AG10803 (cell line): Measurements from ENCODE around the gene HIPK2.

ENCODE experiments used
- DNase-seq: peaks from one replicate; pipeline ENCODE4 v3.0.0; 2010; ENCODE audit warnings: low read depth
- H3K4me3 ChIP-seq: 2 replicates; pipeline ENCODE4 v1.5.1; 2011; ENCODE audit warnings: mild to moderate bottlenecking, low read length, control low read depth
- TF ChIP-seq, protein P1 (sequence below): conservative IDR thresholded peaks from 2 replicates; pipeline ENCODE4 v1.5.1; 2011; ENCODE audit warnings: mild to moderate bottlenecking, low read length, control low read depth, inconsistent platforms

HIPK2 gene

DNA sequence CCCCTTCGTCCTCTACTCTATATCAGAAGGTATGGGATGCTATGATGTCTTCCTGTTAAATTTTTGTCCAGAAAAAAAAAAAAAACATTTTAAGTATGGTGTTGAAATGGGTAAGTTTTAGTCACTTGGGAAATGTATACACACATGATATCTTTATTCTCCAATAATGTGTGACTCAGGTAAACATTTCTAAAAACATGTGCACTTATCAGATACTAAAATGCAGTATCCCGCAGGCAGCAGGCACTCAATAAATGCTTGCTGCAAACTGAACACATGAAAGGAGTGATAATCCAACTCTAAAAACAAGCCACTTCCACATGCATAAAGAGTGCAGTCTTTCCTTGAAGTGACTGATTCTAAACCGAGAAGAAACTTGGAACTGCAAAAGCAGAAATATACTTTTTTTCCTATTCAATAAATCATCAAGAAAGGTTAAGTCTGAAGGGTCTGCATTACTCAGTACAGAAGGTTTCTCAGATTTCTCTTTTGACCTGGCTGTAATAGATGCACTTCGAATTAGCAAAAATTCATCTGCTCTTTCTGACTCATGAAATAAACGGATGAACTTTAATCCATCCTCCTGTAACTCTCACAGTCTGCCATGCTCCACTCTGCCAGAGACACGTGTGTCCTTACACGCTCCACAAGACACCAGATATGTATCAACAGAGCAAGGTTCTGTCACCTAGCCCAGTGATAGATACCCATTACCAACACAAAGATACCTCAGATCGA lies 84.0 kb downstream of the HIPK2 start:
- H3K4me3 ChIP-seq = no peak overlapping the region
- TF ChIP-seq, protein P1, sequence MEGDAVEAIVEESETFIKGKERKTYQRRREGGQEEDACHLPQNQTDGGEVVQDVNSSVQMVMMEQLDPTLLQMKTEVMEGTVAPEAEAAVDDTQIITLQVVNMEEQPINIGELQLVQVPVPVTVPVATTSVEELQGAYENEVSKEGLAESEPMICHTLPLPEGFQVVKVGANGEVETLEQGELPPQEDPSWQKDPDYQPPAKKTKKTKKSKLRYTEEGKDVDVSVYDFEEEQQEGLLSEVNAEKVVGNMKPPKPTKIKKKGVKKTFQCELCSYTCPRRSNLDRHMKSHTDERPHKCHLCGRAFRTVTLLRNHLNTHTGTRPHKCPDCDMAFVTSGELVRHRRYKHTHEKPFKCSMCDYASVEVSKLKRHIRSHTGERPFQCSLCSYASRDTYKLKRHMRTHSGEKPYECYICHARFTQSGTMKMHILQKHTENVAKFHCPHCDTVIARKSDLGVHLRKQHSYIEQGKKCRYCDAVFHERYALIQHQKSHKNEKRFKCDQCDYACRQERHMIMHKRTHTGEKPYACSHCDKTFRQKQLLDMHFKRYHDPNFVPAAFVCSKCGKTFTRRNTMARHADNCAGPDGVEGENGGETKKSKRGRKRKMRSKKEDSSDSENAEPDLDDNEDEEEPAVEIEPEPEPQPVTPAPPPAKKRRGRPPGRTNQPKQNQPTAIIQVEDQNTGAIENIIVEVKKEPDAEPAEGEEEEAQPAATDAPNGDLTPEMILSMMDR = no peak

DNA sequence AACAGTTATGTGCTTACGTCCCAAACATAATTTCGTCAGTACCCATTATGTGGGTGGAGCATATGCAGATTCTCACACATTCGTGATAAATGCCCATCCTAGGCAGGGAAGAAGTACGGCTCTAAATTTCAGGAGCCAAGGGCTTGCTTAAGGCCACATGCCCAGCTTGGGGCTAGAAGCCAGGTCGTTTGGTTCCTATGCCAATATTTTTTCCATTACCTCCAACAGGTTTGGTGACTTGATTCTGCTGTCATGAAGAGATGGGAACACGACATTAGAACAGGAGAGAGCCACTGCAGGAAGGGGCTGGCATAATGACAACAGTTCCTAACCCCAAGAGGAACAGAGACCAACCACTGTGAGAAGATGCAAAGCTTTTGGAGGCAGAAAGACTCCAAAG lies 85.1 kb downstream of the HIPK2 start:
- H3K4me3 ChIP-seq = no peak overlapping the region
- DNase-seq = no peak
- TF ChIP-seq, protein P1 = no peak

More for the DNA sequence above, 84.0 kb downstream of the HIPK2 start:
- no peak for DNase-seq

DNA sequence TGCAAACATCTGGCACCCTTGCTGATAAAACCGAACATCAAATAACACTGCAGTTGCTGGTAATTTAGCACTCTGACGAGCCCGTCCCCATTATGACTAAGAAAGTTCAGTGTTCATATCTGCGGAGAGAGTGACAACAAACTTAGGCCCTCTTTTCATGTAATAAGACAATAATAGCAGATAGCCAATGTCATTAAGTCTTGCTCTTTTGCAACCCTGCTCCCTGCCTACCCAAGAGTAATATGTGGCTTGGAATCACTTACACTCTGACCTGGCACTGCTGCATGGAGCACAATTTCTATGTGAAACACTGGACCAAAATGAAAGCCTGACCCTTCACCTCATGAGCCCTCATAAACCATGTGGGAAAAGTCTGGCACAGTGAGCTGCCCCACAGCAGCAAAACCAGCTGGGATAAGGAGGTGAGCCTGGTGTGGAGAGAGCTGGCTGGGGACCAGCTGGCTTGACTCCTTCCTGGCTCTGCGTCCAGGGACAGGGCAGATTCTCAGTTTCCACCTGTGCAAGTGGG lies 86.5 kb downstream of the HIPK2 start:
- TF ChIP-seq, protein P1 = no peak
- DNase-seq = no peak
- no peak overlapping the region for H3K4me3 ChIP-seq

DNA sequence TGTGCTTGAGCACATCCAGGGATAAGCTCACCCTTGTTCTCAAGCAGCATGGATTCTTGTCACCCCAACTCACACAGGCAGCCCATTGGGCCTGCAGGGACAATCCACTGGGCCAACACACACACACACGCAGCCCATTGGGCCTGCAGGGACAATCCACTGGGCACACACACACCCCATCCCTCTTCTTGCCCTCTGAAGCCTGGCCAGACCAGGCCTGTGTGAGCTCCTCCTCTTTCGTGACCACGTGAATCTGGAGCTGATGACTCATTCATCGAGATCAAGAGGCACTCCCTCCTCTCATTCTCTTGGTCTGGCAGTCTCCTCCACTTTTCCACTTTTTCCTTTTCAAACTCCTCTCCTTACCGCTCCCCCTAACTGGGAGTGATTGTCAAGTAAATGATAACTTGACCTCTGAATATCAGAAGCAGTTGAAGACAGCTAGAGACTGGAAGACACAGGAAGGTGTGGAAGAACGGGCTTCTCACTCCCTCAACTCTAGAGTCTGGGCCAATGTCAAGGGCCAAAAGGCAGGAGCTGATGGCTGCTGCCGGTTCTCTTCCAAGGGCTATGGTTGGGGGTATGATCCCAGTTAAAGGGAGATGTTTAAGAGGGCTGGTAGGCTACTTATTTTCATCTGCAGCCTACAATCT lies 89.7 kb downstream of the HIPK2 start:
- TF ChIP-seq, protein P1 = no peak
- no peak overlapping the region for H3K4me3 ChIP-seq
- DNase-seq = no peak

DNA sequence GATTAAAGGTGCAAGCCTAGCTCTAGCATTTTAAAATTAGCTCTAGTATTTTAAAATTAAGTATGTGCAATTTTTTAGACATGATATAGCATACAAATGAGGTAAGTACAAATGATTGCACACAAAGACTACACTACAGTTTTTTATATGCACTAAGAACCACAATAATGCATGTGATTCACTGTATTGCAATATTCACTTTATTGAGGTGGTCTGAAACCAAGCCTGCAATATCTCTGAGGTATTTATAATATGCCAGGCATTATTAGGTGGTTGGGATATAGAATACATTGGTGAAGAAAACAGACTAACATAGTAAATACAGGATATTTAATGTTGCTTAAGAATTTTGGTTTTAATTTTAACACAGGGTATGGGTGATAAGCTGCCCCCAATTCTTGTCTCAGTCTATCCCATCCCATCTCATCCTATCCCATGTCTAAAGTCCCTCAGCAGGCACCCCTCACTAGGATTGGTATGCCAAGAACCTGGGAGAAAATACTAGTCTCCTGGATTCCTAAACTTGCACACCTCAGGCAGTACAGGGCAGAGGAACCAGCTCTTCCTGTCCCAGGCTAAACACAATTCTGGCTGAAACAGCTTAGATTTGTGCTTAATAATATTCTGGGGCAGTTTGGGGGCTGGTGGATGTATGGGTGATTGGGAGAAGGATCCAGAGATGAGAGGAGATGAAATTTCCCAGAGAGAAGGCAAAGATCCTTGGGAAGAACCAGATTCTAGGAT lies 90.4 kb downstream of the HIPK2 start:
- peak; percentile 71 for DNase-seq
- no peak overlapping the region for H3K4me3 ChIP-seq
- TF ChIP-seq, protein P1 = no peak

DNA sequence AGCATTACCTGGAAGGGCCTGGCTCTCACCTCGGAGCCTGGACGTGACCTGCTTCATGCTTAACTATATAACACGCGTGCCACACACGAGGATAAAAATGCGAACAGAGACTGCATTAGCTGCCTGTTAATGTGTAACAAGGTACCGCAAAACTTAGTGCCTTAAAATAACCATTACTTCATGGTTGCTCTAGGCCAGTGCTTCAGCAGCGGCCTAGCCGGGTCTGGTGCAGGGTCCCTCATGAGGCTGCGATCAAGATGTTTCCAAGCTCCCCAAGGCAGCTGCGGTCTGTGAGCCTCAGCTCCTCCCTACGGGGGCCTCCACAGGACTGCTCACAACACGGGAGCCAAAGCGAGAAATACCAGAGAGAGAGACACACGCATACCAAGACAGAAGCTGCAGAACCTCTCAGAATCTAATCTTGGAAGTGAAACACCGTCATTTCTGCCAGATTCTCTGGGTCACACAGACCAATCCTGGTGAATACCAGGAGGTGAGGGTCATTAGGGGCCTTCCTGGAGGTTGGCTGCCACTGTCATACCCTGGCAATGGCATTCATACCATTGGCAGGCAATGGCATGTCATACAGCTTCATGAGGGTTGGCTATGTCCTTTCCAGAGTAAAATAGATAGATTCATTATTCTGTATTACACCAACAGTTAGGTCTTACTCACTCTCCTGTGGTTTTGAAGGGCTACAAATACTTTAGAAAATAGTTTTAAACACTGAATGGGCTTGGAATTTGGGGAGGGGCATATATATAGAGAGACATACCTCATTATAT lies 94.5 kb downstream of the HIPK2 start:
- no peak overlapping the region for H3K4me3 ChIP-seq
- TF ChIP-seq, protein P1 = no peak
- DNase-seq = peak; percentile 86
